Vagina (tissue), 2 donors: Measurements from ENCODE around the gene STAT4. TPM values are rescaled to one million over a fixed set of nuclear protein-coding genes. Genes with fewer than 3 reads are reported as not detected.

ENCODE experiments used
- DNase-seq, 2 donors: peaks; one replicate each; pipeline ENCODE4 v3.0.0-alpha.2; 2017; ENCODE audit errors: extremely low spot score in 2 of 2
- H3K27ac ChIP-seq: fragments of 200-600 bp; sonication (generic); one replicate; pipeline ENCODE4 v1.5.1; 2019
- H3K27me3 ChIP-seq: fragments of 200-600 bp; sonication (generic); one replicate; pipeline ENCODE4 v1.5.1; 2019
- H3K36me3 ChIP-seq, 2 donors: fragments of 200-600 bp; sonication (generic); one replicate each; pipeline ENCODE4 v1.5.1; 2017 to 2019
- H3K4me1 ChIP-seq: fragments of 200-600 bp; sonication (generic); one replicate; pipeline ENCODE4 v1.5.1; 2019
- H3K4me3 ChIP-seq, 2 donors: fragments of 200-600 bp; sonication (generic); 1 replicate in 1 of 2; 2 replicates in 1 of 2; pipeline ENCODE4 v1.5.1; 2016 to 2019
- H3K9me3 ChIP-seq: fragments of 200-600 bp; sonication (generic); one replicate; pipeline ENCODE4 v1.5.1; 2019
- CTCF ChIP-seq, 3 experiments: fragments of 450-650 bp in 2 of 3; fragments of 200-600 bp in 1 of 3; sonication (generic) in 1 of 3; IDR thresholded peaks; one replicate each; pipeline ENCODE4 v1.5.1; 2017 to 2019; ENCODE audit warnings: antibody characterized with exemption in 3 of 3, mild to moderate bottlenecking in 2 of 3, moderate library complexity in 2 of 3
- POLR2A ChIP-seq, 2 donors: fragments of 450-650 bp; IDR thresholded peaks; one replicate each; pipeline ENCODE4 v1.6.1; 2017; ENCODE audit warnings: antibody characterized with exemption in 2 of 2, mild to moderate bottlenecking in 2 of 2, moderate library complexity in 2 of 2
- POLR2AphosphoS5 ChIP-seq, 2 donors: sonication (generic); formaldehyde crosslinking; IDR thresholded peaks; one replicate each; pipeline ENCODE4 v1.9.0; 2017; ENCODE audit warnings: antibody characterized with exemption in 2 of 2, mild to moderate bottlenecking in 2 of 2, low read depth in 1 of 2; ENCODE audit not compliant: insufficient read depth in 1 of 2
- intact Hi-C: fragments of 100-400 bp; cut with DNase I; formaldehyde crosslinking; loops from one replicate; pipeline ENCODE4 v1.15.1; 2023
- total RNA-seq: library from RNA; depleted of rRNA; stranded (reverse); fragments of >200 nt; gene quantifications from one replicate; pipeline ENCODE4 v1.2.3, GENCODE V29; 2016

Gene STAT4
- total RNA-seq, 1 donor from 2014 or later, result 9.1 TPM

GRCh38 chr2:191038741-191039140, 112.1 kb downstream of the STAT4 start:
- intact Hi-C loops, result loop anchor here (10.0 kb wide), 1 partner anchor 184 kb away; no protein-coding TSS in a partner anchor
- no peak overlapping the region for H3K4me3 ChIP-seq
- no peak for DNase-seq
- no peaks in the 10 kb centered on the region for H3K9me3 ChIP-seq
- H3K27ac ChIP-seq, result no peak overlapping the region
- no peaks in the 10 kb centered on the region for H3K36me3 ChIP-seq
- H3K27me3 ChIP-seq, result no peaks in the 10 kb centered on the region
- TF ChIP-seq POLR2A (IDR thresholded peaks at IDR 0.05) (no peak), CTCF (IDR thresholded peaks at IDR 0.05) (no peak), POLR2AphosphoS5 (IDR thresholded peaks at IDR 0.05; ENCODE audit: insufficient read depth in 1 of 2, low read depth in 1 of 2) (no peak)
- H3K4me1 ChIP-seq, result peaks cover 11% of the 10 kb centered on the region

- Histone ChIP-seq H3K9me3 (no peaks in the 10 kb centered on the region), H3K4me1 (peaks cover 11% of the 10 kb centered on the region), H3K27me3 (no peaks in the 10 kb centered on the region), H3K4me3 (no peak overlapping the region), H3K27ac (peak overlapping the region; percentile 10), H3K36me3 (no peaks in the 10 kb centered on the region)
- intact Hi-C loops, result loop anchor here (10.0 kb wide), 1 partner anchor 183 kb away; no protein-coding TSS in a partner anchor
- TF ChIP-seq POLR2A (IDR thresholded peaks at IDR 0.05) (no peak), CTCF (IDR thresholded peaks at IDR 0.05) (no peak), POLR2AphosphoS5 (IDR thresholded peaks at IDR 0.05; ENCODE audit: insufficient read depth in 1 of 2, low read depth in 1 of 2) (no peak)
- no peak for DNase-seq
Observed at GRCh38 chr2:191038241-191038725, 112.5 kb downstream of the STAT4 start.

GRCh38 chr2:191037351-191037750, 113.4 kb downstream of the STAT4 start:
- no peaks in the 10 kb centered on the region for H3K27me3 ChIP-seq
- peaks cover 11% of the 10 kb centered on the region for H3K4me1 ChIP-seq
- no peaks in the 10 kb centered on the region for H3K36me3 ChIP-seq
- no peak for DNase-seq
- H3K9me3 ChIP-seq, result no peaks in the 10 kb centered on the region
- no peak overlapping the region for H3K4me3 ChIP-seq
- H3K27ac ChIP-seq, result peak overlapping the region; percentile 10
- intact Hi-C loops, result loop anchor here (10.0 kb wide), 1 partner anchor 183 kb away; no protein-coding TSS in a partner anchor
- TF ChIP-seq CTCF (IDR thresholded peaks at IDR 0.05) (no peak), POLR2AphosphoS5 (IDR thresholded peaks at IDR 0.05; ENCODE audit: insufficient read depth in 1 of 2, low read depth in 1 of 2) (no peak), POLR2A (IDR thresholded peaks at IDR 0.05) (no peak)

GRCh38 chr2:191036363-191036762, 114.4 kb downstream of the STAT4 start:
- intact Hi-C loops, result loop anchor here (10.0 kb wide), 1 partner anchor 182 kb away; no protein-coding TSS in a partner anchor
- DNase-seq, result no peak
- no peaks in the 10 kb centered on the region for H3K9me3 ChIP-seq
- H3K27me3 ChIP-seq, result no peaks in the 10 kb centered on the region
- H3K27ac ChIP-seq, result no peak overlapping the region
- peaks cover 11% of the 10 kb centered on the region for H3K4me1 ChIP-seq
- H3K36me3 ChIP-seq, result no peaks in the 10 kb centered on the region
- no peak overlapping the region for H3K4me3 ChIP-seq
- TF ChIP-seq POLR2A (IDR thresholded peaks at IDR 0.05) (no peak), CTCF (IDR thresholded peaks at IDR 0.05) (no peak), POLR2AphosphoS5 (IDR thresholded peaks at IDR 0.05; ENCODE audit: insufficient read depth in 1 of 2, low read depth in 1 of 2) (no peak)
